Measurements from ENCODE around the gene MT1X. TPM values are rescaled to one million over a fixed set of nuclear protein-coding genes. Genes with fewer than 3 reads are reported as not detected.
"Not testable (repeated sequence)": the region's sequence is repeated elsewhere in the genome, so short reads cannot be mapped to it uniquely, and the experiment has no call there.

Gene MT1X
- total RNA-seq, 6 donors from 2014 or later = 77.5 to 552 (median 151) TPM

DNA sequence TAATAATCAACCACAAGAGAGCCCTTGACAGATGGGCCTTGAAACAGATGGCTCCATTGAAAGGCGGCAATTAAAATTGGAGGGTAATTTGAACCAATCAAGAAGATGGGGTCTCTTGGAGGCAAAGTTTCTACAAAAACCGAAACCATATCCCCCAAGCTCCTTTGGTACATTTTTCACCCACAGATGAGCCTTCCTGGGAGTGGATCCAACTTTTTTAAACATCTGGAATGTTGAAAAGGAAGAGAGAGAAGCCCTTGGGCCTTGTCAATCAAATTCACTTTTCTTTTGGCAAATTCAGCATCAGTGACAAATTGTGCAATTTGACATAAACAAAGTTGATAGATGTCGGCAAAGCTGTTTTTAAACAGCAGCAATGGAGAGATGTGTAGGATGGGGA lies 34.5 kb downstream of the MT1X start:
- TF ChIP-seq POLR2AphosphoS5 (IDR thresholded peaks at IDR 0.05) = no peak
- no peak for TF ChIP-seq CTCF (IDR thresholded peaks at IDR 0.05)
- TF ChIP-seq EP300 (IDR thresholded peaks at IDR 0.05) = no peak
- no peak for TF ChIP-seq POLR2A (IDR thresholded peaks at IDR 0.05)
- no peak overlapping the region for H3K27ac ChIP-seq
- ATAC-seq (ENCODE audit: low FRiP score in 2 of 2) (no peak), DNase-seq (no peak)
- no peaks in the 10 kb centered on the region for H3K36me3 ChIP-seq
- no peaks in the 10 kb centered on the region for H3K9me3 ChIP-seq
- H3K4me3 ChIP-seq = no peak overlapping the region
- H3K4me1 ChIP-seq = no peaks in the 10 kb centered on the region
- no peaks in the 10 kb centered on the region for H3K27me3 ChIP-seq
- 84% methylated on average over 3 of the region's 3 CpGs for WGBS, 2 donors

DNA sequence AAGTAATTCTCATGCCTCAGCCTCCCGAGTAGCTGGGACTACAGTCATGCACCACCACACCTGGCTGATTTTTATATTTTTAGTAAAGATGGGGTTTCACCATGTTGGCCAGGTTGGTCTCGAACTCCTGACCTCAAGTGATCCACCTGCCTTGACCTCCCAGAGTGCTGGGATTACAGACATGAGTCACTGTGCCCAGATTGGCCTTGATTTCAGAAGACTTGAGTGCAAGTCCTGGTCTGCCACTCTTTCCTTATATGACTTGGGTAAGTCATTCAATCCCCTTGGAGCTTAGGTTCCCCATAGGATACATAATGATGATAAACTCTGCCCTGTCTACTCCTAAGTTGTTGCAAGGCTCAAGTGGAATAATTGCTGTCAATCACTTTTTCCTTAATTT lies 35.3 kb downstream of the MT1X start:
- 93 to 94% methylated on average over 2 of the region's 2 CpGs for WGBS, 2 donors
- not testable (repeated sequence) for H3K9me3 ChIP-seq; H3K36me3 ChIP-seq; H3K4me1 ChIP-seq; ATAC-seq (ENCODE audit: low FRiP score in 2 of 2); H3K4me3 ChIP-seq; DNase-seq; H3K27ac ChIP-seq; H3K27me3 ChIP-seq

GRCh38 chr16:56722200-56722842 lies 40.1 kb downstream of the MT1X start:
- H3K36me3 ChIP-seq = no peaks in the 10 kb centered on the region
- ATAC-seq (ENCODE audit: low FRiP score in 2 of 2) (no peak), DNase-seq (no peak)
- H3K27ac ChIP-seq = no peak overlapping the region
- H3K9me3 ChIP-seq = no peaks in the 10 kb centered on the region
- WGBS, 2 donors = 73 to 85% methylated on average over 4 to 5 of the region's 5 CpGs
- no peak overlapping the region for H3K4me3 ChIP-seq
- TF ChIP-seq CTCF (IDR thresholded peaks at IDR 0.05) (no peak), EP300 (IDR thresholded peaks at IDR 0.05) (no peak), POLR2A (IDR thresholded peaks at IDR 0.05) (no peak), POLR2AphosphoS5 (IDR thresholded peaks at IDR 0.05) (no peak)
- H3K4me1 ChIP-seq = no peaks in the 10 kb centered on the region
- H3K27me3 ChIP-seq = no peaks in the 10 kb centered on the region

DNA sequence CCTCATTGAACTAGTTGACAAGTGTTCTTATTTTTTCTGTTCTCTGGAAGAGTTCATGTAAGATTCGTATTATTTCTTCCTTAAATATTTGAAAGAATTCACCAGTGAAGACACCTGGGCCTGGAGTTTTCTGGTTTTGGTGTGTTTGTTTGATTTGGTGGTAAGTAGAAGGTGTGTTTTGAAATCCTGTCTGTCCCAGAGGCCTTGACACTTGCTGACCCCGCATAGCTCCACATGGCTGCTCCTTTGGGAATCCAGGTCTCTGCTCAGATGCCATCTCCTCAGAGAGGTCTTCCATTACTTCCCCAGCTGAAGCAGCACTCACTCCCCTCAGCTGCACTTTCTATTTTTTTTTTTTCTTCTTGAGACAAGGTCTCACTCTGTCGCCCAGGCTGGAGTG lies 41.9 kb downstream of the MT1X start:
- ATAC-seq (ENCODE audit: low FRiP score in 2 of 2) (no peak), DNase-seq (no peak)
- 90 to 96% methylated on average over 3 of the region's 3 CpGs for WGBS, 2 donors
- TF ChIP-seq EP300 (IDR thresholded peaks at IDR 0.05) = no peak
- TF ChIP-seq POLR2AphosphoS5 (IDR thresholded peaks at IDR 0.05) = no peak
- no peak for TF ChIP-seq POLR2A (IDR thresholded peaks at IDR 0.05)
- TF ChIP-seq CTCF (IDR thresholded peaks at IDR 0.05) = no peak
- H3K27me3 ChIP-seq = no peaks in the 10 kb centered on the region
- no peaks in the 10 kb centered on the region for H3K36me3 ChIP-seq
- H3K27ac ChIP-seq = no peak overlapping the region
- no peak overlapping the region for H3K4me3 ChIP-seq
- H3K9me3 ChIP-seq = no peaks in the 10 kb centered on the region
- peaks cover under 1 to 8% (median 6%) of the 10 kb centered on the region in 4 donors for H3K4me1 ChIP-seq

GRCh38 chr16:56726283-56726682 lies 44.0 kb downstream of the MT1X start:
- Histone ChIP-seq H3K27ac (no peak overlapping the region), H3K4me1 (peaks cover 9 to 22% (median 18%) of the 10 kb centered on the region in 4 donors), H3K9me3 (no peaks in the 10 kb centered on the region), H3K36me3 (no peaks in the 10 kb centered on the region), H3K27me3 (no peaks in the 10 kb centered on the region), H3K4me3 (no peak overlapping the region)
- TF ChIP-seq POLR2AphosphoS5 (IDR thresholded peaks at IDR 0.05) (no peak), CTCF (IDR thresholded peaks at IDR 0.05) (no peak), POLR2A (IDR thresholded peaks at IDR 0.05) (no peak), EP300 (IDR thresholded peaks at IDR 0.05) (no peak)
- ATAC-seq (ENCODE audit: low FRiP score in 2 of 2) (no peak), DNase-seq (no peak)
- 81 to 87% methylated on average over 2 of the region's 2 CpGs for WGBS, 2 donors
